COR-L47 (cell line): ENCODE data around the gene LSM14B.
A peak's percentile ranks its signal among the peaks of the same experiment; 100 is the strongest.

Experiments
- DNase-seq: peaks from one replicate; lab custom pipeline; 2025; lab: John Stamatoyannopoulos, UW

LSM14B gene

GRCh38 chr20:62163986-62164762 lies 41.9 kb downstream of the LSM14B start:
- no peak for DNase-seq

GRCh38 chr20:62164879-62165761 lies 42.8 kb downstream of the LSM14B start:
- DNase-seq, result no peak

GRCh38 chr20:62165762-62166399 lies 43.6 kb downstream of the LSM14B start:
- no peak for DNase-seq

GRCh38 chr20:62167474-62167873 lies 45.2 kb downstream of the LSM14B start:
- no peak for DNase-seq

GRCh38 chr20:62168061-62168460 lies 45.8 kb downstream of the LSM14B start:
- DNase-seq, result no peak

- DNase-seq, result no peak
Observed at GRCh38 chr20:62168890-62169435, 46.7 kb downstream of the LSM14B start.

- no peak for DNase-seq
Observed at GRCh38 chr20:62170536-62170935, 48.3 kb downstream of the LSM14B start.

- DNase-seq, result no peak
Observed at GRCh38 chr20:62171245-62171644, 49.0 kb downstream of the LSM14B start.

- DNase-seq, result no peak
Observed at GRCh38 chr20:62172666-62173065, 50.4 kb downstream of the LSM14B start.

GRCh38 chr20:62174021-62174804 lies 51.9 kb downstream of the LSM14B start:
- no peak for DNase-seq

GRCh38 chr20:62174870-62175624 lies 52.8 kb downstream of the LSM14B start:
- no peak for DNase-seq

GRCh38 chr20:62175711-62176110 lies 53.4 kb downstream of the LSM14B start:
- DNase-seq, result no peak

- no peak for DNase-seq
Observed at GRCh38 chr20:62176866-62177265, 54.6 kb downstream of the LSM14B start.

- no peak for DNase-seq
Observed at GRCh38 chr20:62177307-62177706, 55.0 kb downstream of the LSM14B start.

GRCh38 chr20:62178316-62179161 lies 56.3 kb downstream of the LSM14B start:
- no peak for DNase-seq

GRCh38 chr20:62179162-62179504 lies 56.9 kb downstream of the LSM14B start:
- no peak for DNase-seq

- DNase-seq, result no peak
Observed at GRCh38 chr20:62181808-62182207, 59.5 kb downstream of the LSM14B start.

GRCh38 chr20:62182469-62183425 lies 60.5 kb downstream of the LSM14B start, which contains the start of gene MTG2:
TSS of gene MTG2 (plus strand) at chr20:62183028. CDS start at chr20:62193421, 10,393 bp downstream.
- DNase-seq, result peak; percentile 94
